Activated T-cell treated with anti-CD3 and anti-CD28 coated beads, Interleukin-2, amount 50 U/mL, for 24 hours (primary cell): ENCODE measurements around the gene POU2F3.

Experiments used
- DNase-seq: peaks from one replicate; pipeline ENCODE4 v3.0.0-alpha.2; 2020
- H3K27ac Mint-ChIP-seq: 2 replicates; pipeline ENCODE4 v1.8.0; 2020; ENCODE audit warnings: mild to moderate bottlenecking, mixed read lengths
- H3K27me3 Mint-ChIP-seq: 2 replicates; pipeline ENCODE4 v1.8.0; 2020; ENCODE audit warnings: mixed read lengths
- H3K36me3 Mint-ChIP-seq: 2 replicates; pipeline ENCODE4 v1.8.0; 2020; ENCODE audit warnings: low read depth, mixed read lengths
- H3K4me1 Mint-ChIP-seq: 2 replicates; pipeline ENCODE4 v1.8.0; 2020; ENCODE audit warnings: low read depth, mixed read lengths
- H3K4me3 Mint-ChIP-seq: 2 replicates; pipeline ENCODE4 v1.8.0; 2020; ENCODE audit warnings: mild to moderate bottlenecking, moderate library complexity, mixed read lengths
- H3K9me3 Mint-ChIP-seq: 2 replicates; pipeline ENCODE4 v1.8.0; 2020; ENCODE audit warnings: mixed read lengths

The POU2F3 gene

DNA sequence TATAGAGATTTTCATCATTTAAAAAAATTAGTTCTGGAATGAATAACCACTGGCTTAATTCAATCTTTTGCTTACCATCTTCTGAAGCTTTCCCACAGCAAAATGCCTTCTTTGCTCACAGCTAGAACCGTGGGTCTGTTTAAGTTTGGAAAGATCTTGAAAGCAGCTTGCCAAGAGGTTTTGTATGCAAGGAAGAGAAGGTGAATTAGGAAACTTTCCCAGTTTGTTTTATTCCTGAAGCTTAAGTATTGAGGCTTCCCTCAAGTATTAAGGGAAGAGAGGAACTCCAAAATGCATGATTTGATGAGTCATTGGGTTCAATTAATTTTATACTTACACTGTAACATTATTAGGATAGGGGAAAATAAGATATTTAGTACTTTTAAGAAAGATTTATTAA lies 94.4 kb downstream of the POU2F3 start:
- peaks cover 30% of the 10 kb centered on the region for H3K4me1 Mint-ChIP-seq
- H3K4me3 Mint-ChIP-seq = no peak overlapping the region
- no peak overlapping the region for H3K27ac Mint-ChIP-seq
- no peak for DNase-seq
- peaks cover 51% of the 10 kb centered on the region for H3K27me3 Mint-ChIP-seq
- no peaks in the 10 kb centered on the region for H3K9me3 Mint-ChIP-seq
- peaks cover 4% of the 10 kb centered on the region for H3K36me3 Mint-ChIP-seq

DNA sequence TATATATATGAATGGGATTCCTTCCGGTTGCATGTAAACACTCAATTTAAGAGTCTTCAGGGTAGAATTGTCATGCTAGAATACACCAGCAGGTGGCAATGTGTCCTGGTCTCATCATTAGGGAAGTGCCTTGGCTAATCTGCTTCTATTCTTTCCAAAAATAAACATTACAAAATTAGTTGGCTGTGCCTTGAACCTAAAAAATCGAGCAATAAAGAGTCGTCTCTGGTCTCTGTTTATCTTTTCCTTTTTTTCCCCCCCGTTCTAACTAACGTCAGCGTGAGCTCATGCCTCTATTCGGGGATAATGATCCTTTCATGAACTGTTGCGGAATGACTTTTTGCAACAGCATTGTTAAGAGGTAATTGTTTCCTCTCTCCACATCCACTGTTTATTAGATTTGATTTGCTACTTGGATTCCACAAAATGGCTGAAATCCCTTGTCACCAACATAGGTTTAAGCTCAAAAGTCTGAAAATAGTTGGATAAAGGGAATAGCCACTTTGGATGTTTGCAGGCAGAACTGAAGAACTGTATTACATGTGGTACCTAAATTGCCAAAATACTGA lies 95.0 kb downstream of the POU2F3 start:
- Mint-ChIP-seq H3K27ac (no peak overlapping the region), H3K4me1 (peaks cover 36% of the 10 kb centered on the region), H3K9me3 (no peaks in the 10 kb centered on the region), H3K27me3 (peaks cover 53% of the 10 kb centered on the region), H3K36me3 (peaks cover 4% of the 10 kb centered on the region), H3K4me3 (peak overlapping the region; percentile 65)
- DNase-seq = no peak

DNA sequence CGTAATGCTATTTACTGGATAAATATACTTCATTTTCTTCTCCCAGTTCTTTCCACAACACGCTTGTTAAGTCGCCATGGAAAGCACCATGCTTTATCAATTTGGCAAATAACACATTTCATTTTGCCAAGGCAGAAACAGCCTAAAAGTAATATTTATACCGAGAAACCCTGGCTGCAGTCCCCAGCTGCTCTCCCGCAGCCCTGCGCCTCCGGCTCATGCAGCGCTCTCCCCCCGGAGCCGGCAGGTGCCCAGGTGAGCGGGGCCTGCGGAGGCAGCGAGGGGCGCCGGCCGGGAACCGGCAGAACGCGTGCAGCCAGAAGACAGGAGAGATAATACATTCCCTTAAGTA lies 95.6 kb downstream of the POU2F3 start:
- Mint-ChIP-seq H3K4me3 (peak overlapping the region; percentile 65), H3K4me1 (peaks cover 42% of the 10 kb centered on the region), H3K27me3 (peaks cover 53% of the 10 kb centered on the region), H3K27ac (no peak overlapping the region), H3K36me3 (peaks cover 4% of the 10 kb centered on the region), H3K9me3 (no peaks in the 10 kb centered on the region)
- DNase-seq = no peak

DNA sequence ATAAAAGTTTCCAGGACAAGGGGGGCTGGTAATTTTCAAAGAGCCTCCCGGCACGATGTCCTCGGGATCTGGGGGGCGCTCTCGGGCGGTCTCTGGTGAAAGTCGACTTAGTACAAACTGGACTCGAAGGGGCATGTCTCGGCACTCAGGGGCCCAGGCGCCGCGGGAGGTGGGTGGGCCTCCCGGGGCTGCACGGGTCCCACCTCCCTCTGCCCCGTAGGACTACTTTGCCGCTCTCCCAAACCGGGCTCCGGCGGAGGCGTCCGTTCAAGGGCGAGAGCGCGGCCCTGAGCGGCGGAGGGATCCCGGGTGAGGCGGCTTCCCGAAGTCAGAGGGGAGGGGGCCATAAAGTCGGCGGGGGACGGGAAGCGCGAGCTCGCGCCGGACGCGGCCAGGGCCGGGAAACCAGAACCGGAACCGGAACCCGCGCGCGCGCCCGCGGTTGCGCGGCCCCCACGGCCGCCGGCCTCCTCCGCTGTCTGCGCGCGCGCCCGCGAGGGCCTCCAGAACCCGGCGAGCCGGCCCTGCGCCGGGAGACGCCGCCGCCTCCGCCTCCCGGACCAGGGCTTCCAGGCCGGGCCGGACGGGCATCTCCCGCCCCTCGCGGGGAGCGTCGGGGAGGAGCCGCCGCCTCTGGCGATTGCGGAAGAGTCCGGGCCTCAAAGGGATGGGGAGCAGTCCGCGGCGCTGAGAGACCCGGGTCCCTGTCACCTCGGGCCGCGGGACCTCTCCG lies 96.1 kb downstream of the POU2F3 start, which contains the start of gene ARHGEF12:
TSS of gene ARHGEF12 (plus strand) at position 506 of the 733 bp plus-strand sequence. CDS start 831 bp downstream, outside the sequence.
- Mint-ChIP-seq H3K27me3 (peaks cover 53% of the 10 kb centered on the region), H3K9me3 (no peaks in the 10 kb centered on the region), H3K36me3 (peaks cover 4% of the 10 kb centered on the region), H3K4me3 (peak within 1 kb of the TSS; percentile 84), H3K27ac (peak within 1 kb of the TSS; percentile 72), H3K4me1 (peaks cover 45% of the 10 kb centered on the region)
- DNase-seq = peak; percentile 90

DNA sequence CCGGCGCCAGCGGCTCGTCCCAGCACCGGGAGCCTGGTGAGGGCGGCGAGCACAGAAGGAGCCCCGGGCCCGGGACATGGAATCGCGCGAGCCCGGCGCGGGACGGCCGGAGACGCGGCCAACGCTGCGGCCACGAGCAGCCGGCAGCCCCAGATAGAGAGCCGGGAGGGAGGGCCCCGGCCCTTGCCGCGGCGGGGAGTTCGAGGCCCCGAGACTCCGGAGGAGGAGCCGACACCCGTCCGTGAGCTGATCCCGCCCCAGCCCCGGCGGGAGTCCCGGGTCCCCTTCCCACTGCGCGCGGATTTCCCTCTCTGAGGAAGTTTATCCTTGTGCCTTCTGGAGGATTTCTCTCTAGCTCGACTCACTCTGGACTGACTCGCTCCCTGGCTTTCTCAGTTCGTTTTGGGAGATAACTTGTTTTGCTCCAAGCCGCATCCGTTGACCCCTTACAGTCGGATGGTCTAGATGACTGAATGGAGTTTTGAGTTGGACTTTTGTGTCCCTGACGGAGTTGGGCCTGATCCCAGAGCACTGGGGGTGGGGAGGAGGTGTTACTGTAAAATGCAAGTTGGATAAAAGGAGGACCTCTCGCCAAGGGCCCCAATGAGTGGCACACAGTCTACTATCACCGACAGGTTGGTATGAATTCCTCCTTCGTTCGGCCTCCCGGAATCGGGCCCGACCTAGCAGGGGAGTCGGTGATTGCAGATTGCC lies 96.9 kb downstream of the POU2F3 start:
- Mint-ChIP-seq H3K27me3 (peaks cover 60% of the 10 kb centered on the region), H3K4me1 (peaks cover 45% of the 10 kb centered on the region), H3K27ac (peak overlapping the region; percentile 72), H3K4me3 (peak overlapping the region; percentile 84), H3K36me3 (peaks cover 4% of the 10 kb centered on the region), H3K9me3 (no peaks in the 10 kb centered on the region)
- DNase-seq = peak; percentile 57

DNA sequence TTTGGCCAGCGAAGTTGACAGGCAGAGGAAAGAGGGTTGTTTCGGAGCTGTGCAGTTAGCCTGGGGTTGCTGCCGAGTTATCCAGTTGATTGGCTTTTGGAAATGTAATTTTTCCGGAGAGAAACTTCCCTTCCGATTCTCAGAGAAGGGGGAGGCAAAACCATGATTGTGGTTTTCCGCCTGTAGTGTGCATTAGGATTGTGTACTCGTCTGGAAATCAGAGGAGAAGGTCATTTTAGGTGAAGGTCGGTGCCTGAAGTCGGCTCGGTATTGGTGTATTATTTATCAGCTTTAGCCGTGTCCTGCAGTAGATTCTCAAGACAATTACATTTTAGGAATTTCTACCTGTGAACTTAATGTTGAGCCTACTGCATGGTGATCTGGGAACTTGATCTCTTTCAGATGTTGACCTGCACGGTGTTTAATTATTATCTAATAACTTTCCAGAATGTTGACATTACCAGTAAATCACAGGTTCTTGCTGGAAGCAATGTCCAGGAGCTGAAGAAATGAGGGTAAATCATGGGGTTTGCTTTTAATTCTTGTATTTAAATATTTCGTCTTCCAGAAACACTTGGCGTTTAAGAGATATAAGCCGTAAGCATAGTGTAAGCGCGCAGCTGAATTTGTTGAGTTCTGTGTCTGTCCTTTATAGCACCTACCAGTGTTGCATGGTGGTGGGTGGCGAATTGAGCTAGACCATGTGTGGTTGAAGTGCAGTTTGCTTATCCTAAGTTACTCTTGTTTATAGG lies 97.6 kb downstream of the POU2F3 start:
- peaks cover 64% of the 10 kb centered on the region for H3K27me3 Mint-ChIP-seq
- peak overlapping the region; percentile 84 for H3K4me3 Mint-ChIP-seq
- peaks cover 4% of the 10 kb centered on the region for H3K36me3 Mint-ChIP-seq
- peaks cover 48% of the 10 kb centered on the region for H3K4me1 Mint-ChIP-seq
- DNase-seq = no peak
- peaks cover 5% of the 10 kb centered on the region for H3K9me3 Mint-ChIP-seq
- H3K27ac Mint-ChIP-seq = peak overlapping the region; percentile 72

DNA sequence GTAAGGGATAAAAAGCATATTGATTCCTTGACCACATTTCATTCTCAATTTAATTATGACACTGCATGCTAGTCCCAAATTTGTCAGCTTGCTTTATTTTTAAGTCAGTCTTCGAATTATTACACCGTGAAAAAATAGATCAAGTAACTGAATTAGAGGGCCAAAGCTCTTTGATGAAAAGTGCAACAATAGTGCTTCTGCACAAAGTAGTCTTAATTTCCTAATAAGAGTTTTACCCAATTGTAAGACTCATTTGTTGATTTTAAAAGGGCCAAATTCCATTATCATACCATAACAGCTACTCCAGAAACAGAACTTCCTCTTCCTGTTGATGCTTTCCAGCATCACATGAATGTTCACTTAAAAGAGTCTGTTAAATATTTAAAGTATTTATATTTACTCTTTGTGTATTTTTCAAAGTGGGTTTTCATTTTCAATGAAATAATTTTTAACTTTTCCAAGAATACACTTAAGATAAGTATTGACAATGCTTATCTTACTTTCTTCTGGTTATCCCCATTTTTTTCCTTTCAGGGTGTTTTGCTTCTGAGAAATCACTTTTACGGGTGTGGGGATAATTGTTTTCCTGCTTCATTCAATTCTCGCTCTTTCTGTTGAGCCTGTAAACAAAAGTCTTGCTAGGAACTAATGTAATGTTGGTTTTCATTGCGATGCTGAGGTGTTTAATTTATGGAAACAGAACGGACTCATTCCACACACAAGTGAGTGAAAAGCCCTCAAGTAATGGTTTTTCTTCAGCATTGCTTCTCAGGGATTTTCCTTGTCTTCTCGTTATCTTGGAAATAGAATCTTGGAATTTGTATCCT lies 98.4 kb downstream of the POU2F3 start:
- H3K27me3 Mint-ChIP-seq = peaks cover 60% of the 10 kb centered on the region
- H3K36me3 Mint-ChIP-seq = peaks cover 4% of the 10 kb centered on the region
- H3K4me3 Mint-ChIP-seq = peak overlapping the region; percentile 84
- peaks cover 45% of the 10 kb centered on the region for H3K4me1 Mint-ChIP-seq
- peaks cover 5% of the 10 kb centered on the region for H3K9me3 Mint-ChIP-seq
- no peak overlapping the region for H3K27ac Mint-ChIP-seq
- DNase-seq = no peak

DNA sequence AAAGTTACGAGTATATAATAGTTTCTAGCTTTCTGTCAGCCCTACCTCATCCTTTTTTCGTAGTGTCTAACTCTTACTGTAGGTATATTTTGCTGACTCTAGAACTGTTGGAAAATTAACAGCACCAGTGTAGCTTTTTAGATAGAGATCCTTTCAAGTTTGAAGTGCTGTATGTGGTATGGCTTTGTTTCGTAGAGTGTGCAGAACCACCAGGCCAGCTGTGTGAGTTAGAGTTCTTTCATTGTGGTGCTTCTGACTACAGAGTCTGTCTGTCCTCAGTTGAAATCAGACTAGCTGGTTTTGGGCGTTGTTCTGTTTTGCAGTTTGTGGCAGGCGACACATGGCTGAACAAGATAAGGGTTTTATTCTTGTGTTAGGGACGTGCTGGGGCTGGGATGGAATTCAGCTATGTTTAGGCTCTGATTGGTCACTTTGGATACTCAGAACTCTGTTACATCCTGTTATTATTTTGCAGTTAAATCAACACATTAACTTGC lies 99.5 kb downstream of the POU2F3 start:
- Mint-ChIP-seq H3K27ac (no peak overlapping the region), H3K9me3 (peaks cover 5% of the 10 kb centered on the region), H3K36me3 (peaks cover 4% of the 10 kb centered on the region), H3K4me1 (peaks cover 54% of the 10 kb centered on the region), H3K4me3 (no peak overlapping the region), H3K27me3 (peaks cover 59% of the 10 kb centered on the region)
- no peak for DNase-seq

DNA sequence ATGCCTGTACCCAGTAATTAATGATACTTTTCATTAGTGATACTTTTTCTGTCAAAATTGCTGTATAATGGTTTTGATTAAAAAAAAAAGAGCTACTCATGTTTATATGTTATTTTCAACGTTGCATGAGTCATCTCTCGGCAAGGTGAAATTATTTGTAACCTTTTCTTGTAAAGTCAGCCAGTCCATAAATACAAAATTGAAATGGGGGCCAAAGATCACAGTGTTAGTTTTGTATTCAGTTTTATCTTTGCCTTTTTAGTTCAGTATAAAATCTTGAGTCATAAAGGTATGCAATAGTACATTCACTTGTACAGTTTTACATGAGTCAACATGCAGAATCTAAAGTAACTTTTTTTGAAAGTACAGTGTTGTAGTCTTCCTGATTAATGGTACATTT lies 100.6 kb downstream of the POU2F3 start:
- Mint-ChIP-seq H3K4me3 (no peak overlapping the region), H3K27ac (no peak overlapping the region), H3K27me3 (peaks cover 66% of the 10 kb centered on the region)

DNA sequence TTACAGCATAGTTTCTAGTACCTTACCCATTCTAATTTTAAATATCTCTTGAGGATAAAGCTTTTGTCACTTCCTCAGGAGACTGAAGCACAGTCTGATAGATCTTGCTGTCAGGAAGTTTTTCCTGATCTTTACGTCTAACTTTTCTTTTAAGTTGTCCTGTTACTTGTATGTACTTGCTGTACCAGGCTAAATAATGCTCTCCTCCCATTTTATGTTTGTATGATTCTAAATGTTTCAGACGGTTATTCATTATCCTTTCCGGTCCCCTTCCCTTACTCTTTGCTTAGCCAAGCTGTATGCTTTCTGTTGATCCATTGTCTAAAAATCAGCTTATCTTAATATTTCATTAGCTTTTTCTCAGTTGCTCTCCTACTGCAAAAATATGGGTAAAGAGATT lies 102.3 kb downstream of the POU2F3 start:
- peaks cover 5% of the 10 kb centered on the region for H3K9me3 Mint-ChIP-seq
- no peaks in the 10 kb centered on the region for H3K36me3 Mint-ChIP-seq
- peaks cover 59% of the 10 kb centered on the region for H3K4me1 Mint-ChIP-seq
- no peak overlapping the region for H3K27ac Mint-ChIP-seq
- peaks cover 77% of the 10 kb centered on the region for H3K27me3 Mint-ChIP-seq
- DNase-seq = no peak
- H3K4me3 Mint-ChIP-seq = no peak overlapping the region

More for the DNA sequence above, 100.6 kb downstream of the POU2F3 start:
- Mint-ChIP-seq H3K36me3 (peaks cover 4% of the 10 kb centered on the region), H3K4me1 (peaks cover 56% of the 10 kb centered on the region), H3K9me3 (peaks cover 5% of the 10 kb centered on the region)
- DNase-seq = no peak

DNA sequence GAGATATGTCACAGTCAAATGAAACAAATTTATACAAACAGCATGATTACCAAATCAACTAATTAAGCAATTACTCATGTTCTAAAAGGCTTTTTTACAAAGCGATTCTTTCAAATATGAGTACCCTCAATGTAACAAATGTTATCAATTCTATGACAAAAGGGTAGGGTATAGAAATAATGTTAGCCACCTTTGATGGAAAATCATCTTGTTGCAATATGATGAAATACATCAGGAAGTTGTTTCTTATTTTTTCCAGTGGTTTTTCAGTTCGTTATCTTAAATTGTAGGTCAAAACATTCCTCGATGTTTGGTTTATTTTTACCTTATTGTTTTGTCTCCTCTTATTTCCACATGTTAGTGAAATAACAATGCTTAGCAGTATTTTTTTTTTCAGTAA lies 102.7 kb downstream of the POU2F3 start:
- H3K36me3 Mint-ChIP-seq = no peaks in the 10 kb centered on the region
- H3K4me1 Mint-ChIP-seq = peaks cover 55% of the 10 kb centered on the region
- H3K27ac Mint-ChIP-seq = no peak overlapping the region
- no peak for DNase-seq
- H3K9me3 Mint-ChIP-seq = peaks cover 5% of the 10 kb centered on the region
- H3K4me3 Mint-ChIP-seq = no peak overlapping the region
- peaks cover 77% of the 10 kb centered on the region for H3K27me3 Mint-ChIP-seq

DNA sequence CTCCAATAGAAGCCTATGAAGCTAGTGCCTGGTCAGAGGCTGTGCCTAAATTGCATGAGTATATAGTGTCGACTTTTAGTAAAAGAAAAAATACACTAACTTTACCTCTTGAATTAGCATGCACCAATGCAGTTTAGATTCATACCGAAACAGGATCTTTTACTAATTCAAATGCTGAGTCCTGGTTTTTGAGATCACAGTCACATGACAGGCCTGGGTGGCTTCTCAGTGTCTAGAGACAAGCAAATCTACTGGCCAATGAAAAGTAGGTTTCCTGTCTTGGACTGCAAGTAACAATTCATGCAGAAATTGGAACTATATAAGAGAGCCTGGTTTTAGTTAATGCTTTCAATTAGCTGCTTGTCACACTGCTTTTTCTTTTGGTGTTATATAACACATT lies 103.5 kb downstream of the POU2F3 start:
- H3K4me3 Mint-ChIP-seq = no peak overlapping the region
- no peaks in the 10 kb centered on the region for H3K36me3 Mint-ChIP-seq
- no peak overlapping the region for H3K27ac Mint-ChIP-seq
- H3K4me1 Mint-ChIP-seq = peaks cover 50% of the 10 kb centered on the region
- H3K27me3 Mint-ChIP-seq = peaks cover 75% of the 10 kb centered on the region
- DNase-seq = no peak
- peaks cover 5% of the 10 kb centered on the region for H3K9me3 Mint-ChIP-seq

DNA sequence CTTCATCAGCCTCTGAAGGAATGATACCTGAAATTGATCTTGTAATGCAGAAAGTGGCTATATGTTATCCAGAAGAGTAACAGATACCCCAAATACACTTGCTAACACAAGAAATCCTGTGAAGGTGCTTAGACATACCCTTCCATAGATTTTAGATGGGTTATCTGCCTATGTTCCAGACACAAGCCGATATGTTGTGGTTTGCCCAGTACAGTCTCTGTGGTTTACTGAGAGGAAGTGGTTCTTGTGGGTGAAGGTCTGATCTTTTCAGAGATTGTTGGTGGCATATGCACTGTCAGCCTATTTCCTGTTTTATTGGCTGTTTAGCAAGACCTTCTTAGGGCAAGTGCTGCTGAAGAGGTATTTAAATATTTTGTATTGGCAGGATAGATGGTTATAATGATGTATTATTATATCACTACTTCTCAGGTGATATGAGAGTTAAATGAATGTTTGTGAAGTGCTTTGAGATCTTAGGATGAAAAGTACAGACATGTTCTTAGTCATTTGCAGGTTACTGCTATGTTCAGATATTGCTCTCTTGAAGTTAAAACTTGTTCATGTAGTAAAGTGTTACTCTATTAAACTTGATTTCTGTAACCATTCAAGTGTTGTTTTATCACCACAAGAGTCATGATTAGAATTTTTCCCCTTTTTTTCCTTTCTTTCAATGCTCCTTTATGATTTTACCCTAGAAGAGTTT lies 104.5 kb downstream of the POU2F3 start:
- no peak for DNase-seq
- Mint-ChIP-seq H3K4me3 (peak overlapping the region; percentile 7), H3K9me3 (peaks cover 5% of the 10 kb centered on the region), H3K27ac (peak overlapping the region; percentile 68), H3K36me3 (no peaks in the 10 kb centered on the region), H3K4me1 (peaks cover 43% of the 10 kb centered on the region), H3K27me3 (peaks cover 75% of the 10 kb centered on the region)
